PC-9 (cell line): ENCODE data around the gene CDC20B. TPM values are rescaled to one million over a fixed set of nuclear protein-coding genes. Genes with fewer than 3 reads are reported as not detected.
"Not testable (repeated sequence)": the region's sequence is repeated elsewhere in the genome, so short reads cannot be mapped to it uniquely, and the experiment has no call there.

Experiments used
- BruUV-seq: library from RNA; stranded (reverse); fragments of 400-500 nt; replicated peaks from 2 replicates; lab custom pipeline; 2021; lab: Mats Ljungman, UMichigan
- CTCF ChIA-PET: fragments of 300-600 bp; sonication (Branson Sonifier 250); formaldehyde crosslinking; loops from one replicate; lab custom pipeline; 2022; ENCODE audit warnings: antibody characterized with exemption; lab: Charles Lee
- POLR2A ChIA-PET: fragments of 300-600 bp; sonication (Branson Sonifier 250); formaldehyde crosslinking; loops from one replicate; lab custom pipeline; 2022; ENCODE audit warnings: antibody characterized with exemption; ENCODE audit not compliant: unreplicated experiment; lab: Charles Lee
- DNase-seq, 2 experiments: peaks; one replicate each; pipeline versions ENCODE4 v3.0.0 to v3.0.0-alpha.2; 2015 to 2022; ENCODE audit warnings: mixed read lengths in 1 of 2
- H2AFZ ChIP-seq: fragments of 200-600 bp; sonication (generic); 2 replicates; pipeline ENCODE4 v1.8.1; 2017; ENCODE audit warnings: antibody characterized with exemption
- H3F3A ChIP-seq: fragments of 200-600 bp; sonication (generic); 2 replicates; pipeline ENCODE4 v1.8.1; 2017; ENCODE audit warnings: antibody characterized with exemption, mild to moderate bottlenecking, low read depth; ENCODE audit not compliant: insufficient read depth
- H3K27ac ChIP-seq: fragments of 200-600 bp; sonication (generic); 2 replicates; pipeline ENCODE4 v1.6.1; 2016; ENCODE audit warnings: mixed run types
- H3K27me3 ChIP-seq: fragments of 200-600 bp; sonication (generic); 2 replicates; pipeline ENCODE4 v1.6.1; 2016; ENCODE audit warnings: low read depth, mixed run types; ENCODE audit not compliant: insufficient read depth
- H3K36me3 ChIP-seq: fragments of 200-600 bp; sonication (generic); 2 replicates; pipeline ENCODE4 v1.6.1; 2016; ENCODE audit warnings: low read depth, mixed run types
- H3K4me1 ChIP-seq: fragments of 200-600 bp; sonication (generic); replicated peaks from 2 replicates; pipeline ENCODE4 v1.6.1; 2016; ENCODE audit warnings: mixed run types; ENCODE audit not compliant: insufficient read depth
- H3K4me2 ChIP-seq: fragments of 200-600 bp; sonication (generic); 2 replicates; pipeline ENCODE4 v1.6.1; 2017; ENCODE audit warnings: mixed run types
- H3K4me3 ChIP-seq: fragments of 200-600 bp; sonication (generic); 2 replicates; pipeline ENCODE4 v1.6.1; 2016; ENCODE audit warnings: mixed run types
- H3K79me2 ChIP-seq: fragments of 200-600 bp; sonication (generic); 2 replicates; pipeline ENCODE4 v1.6.1; 2017; ENCODE audit warnings: low read depth, mixed run types
- H3K9me2 ChIP-seq: fragments of 200-600 bp; sonication (generic); 2 replicates; pipeline ENCODE4 v1.8.1; 2017; ENCODE audit warnings: mild to moderate bottlenecking; ENCODE audit not compliant: insufficient read depth
- H3K9me3 ChIP-seq: fragments of 200-600 bp; sonication (generic); 2 replicates; pipeline ENCODE4 v1.8.1; 2016; ENCODE audit warnings: low read depth; ENCODE audit not compliant: insufficient read depth
- H4K20me1 ChIP-seq: fragments of 200-600 bp; sonication (generic); 2 replicates; pipeline ENCODE4 v1.8.1; 2017; ENCODE audit not compliant: insufficient read depth
- CTCF ChIP-seq: fragments of 200-600 bp; sonication (generic); conservative IDR thresholded peaks from 2 replicates; pipeline ENCODE4 v1.6.1; 2017; ENCODE audit warnings: mixed run types, antibody characterized with exemption, mild to moderate bottlenecking, moderate library complexity
- EZH2 ChIP-seq: fragments of 200-600 bp; sonication (generic); IDR thresholded peaks from 2 replicates; pipeline ENCODE4 v1.8.0; 2017; ENCODE audit warnings: antibody characterized with exemption, low read depth
- intact Hi-C: fragments of 100-400 bp; cut with micrococcal nuclease; formaldehyde crosslinking; loops from one replicate; pipeline ENCODE4 v1.10.0; 2022; ENCODE audit not compliant: unreplicated experiment
- total RNA-seq: library from RNA; stranded (reverse); gene quantifications from 2 replicates; pipeline ENCODE4 v1.2.3, GENCODE V29; 2021

Gene CDC20B
- total RNA-seq, 1 experiment from 2014 or later = not detected

DNA sequence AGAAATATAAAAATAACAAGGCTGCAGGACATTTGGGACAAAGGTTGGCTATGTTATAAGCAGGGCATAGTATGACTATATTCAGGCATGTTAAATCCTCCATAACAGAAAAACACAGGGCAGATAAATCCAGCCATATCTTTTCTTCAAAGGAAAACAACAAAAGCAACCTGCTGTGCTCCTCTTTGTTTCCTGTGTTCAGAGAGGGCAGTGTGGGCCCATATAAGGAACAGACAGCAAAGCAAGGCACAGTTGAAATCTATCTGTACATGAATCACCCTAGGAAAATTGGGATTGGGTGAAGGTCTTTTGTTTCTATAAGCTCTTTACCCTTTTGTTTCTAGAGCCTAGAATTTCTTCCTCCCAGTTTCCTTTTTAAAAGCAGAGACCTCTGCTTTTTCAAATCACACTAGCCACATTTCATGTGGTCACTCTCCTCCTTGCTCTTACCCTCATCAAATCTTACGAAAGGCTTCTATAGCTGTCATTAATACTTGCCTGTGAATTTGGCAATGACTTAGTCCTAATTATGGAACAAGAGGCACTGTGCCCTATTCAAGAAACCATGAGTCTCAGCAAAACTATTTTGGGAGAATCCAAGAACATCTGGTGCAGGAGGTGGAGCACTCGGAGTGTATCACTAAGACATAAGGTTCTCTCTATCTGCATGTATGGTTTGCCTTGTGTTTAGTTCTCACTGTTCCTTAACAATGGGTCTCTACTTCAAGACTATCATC is 68.8 kb downstream of the CDC20B start:
- H3K27me3 ChIP-seq = peaks cover 15% of the 10 kb centered on the region
- POLR2A ChIA-PET = no interaction called here
- H3F3A ChIP-seq = no peaks in the 10 kb centered on the region
- H3K27ac ChIP-seq = no peak overlapping the region
- H3K9me2 ChIP-seq = no peaks in the 10 kb centered on the region
- no peak overlapping the region for H3K4me2 ChIP-seq
- no peak overlapping the region for H3K4me3 ChIP-seq
- no peaks in the 10 kb centered on the region for H3K79me2 ChIP-seq
- CTCF ChIA-PET = no interaction called here
- no peaks in the 10 kb centered on the region for H3K36me3 ChIP-seq
- H3K4me1 ChIP-seq = no peaks in the 10 kb centered on the region
- DNase-seq = no peak
- no peak for TF ChIP-seq CTCF
- no peak for TF ChIP-seq EZH2
- BruUV-seq = no TSS peak
- no peaks in the 10 kb centered on the region for H4K20me1 ChIP-seq
- H2AFZ ChIP-seq = no peak overlapping the region
- no peaks in the 10 kb centered on the region for H3K9me3 ChIP-seq
- intact Hi-C loops = no loop called here

GRCh38 chr5:55102348-55102747 is 70.6 kb downstream of the CDC20B start, which contains the start of gene GZMA:
GZMA (plus strand) TSS chr5:55102646; CDS start chr5:55102683, 37 bp downstream.
- TF ChIP-seq CTCF (no peak), EZH2 (no peak)
- no peaks in the 10 kb centered on the region for H3K9me2 ChIP-seq
- no peak within 1 kb of the TSS for H3K27ac ChIP-seq
- no peaks in the 10 kb centered on the region for H3F3A ChIP-seq
- POLR2A ChIA-PET = no interaction called here
- CTCF ChIA-PET = no interaction called here
- DNase-seq = no peak
- no peaks in the 10 kb centered on the region for H3K79me2 ChIP-seq
- peaks cover 22% of the 10 kb centered on the region for H3K27me3 ChIP-seq
- H3K36me3 ChIP-seq = no peaks in the 10 kb centered on the region
- no peak within 1 kb of the TSS for H3K4me3 ChIP-seq
- no peaks in the 10 kb centered on the region for H4K20me1 ChIP-seq
- no peak within 1 kb of the TSS for H3K4me2 ChIP-seq
- no peak within 1 kb of the TSS for H2AFZ ChIP-seq
- BruUV-seq = no TSS peak
- no peaks in the 10 kb centered on the region for H3K9me3 ChIP-seq
- H3K4me1 ChIP-seq = no peaks in the 10 kb centered on the region
- intact Hi-C loops = no loop called here

GRCh38 chr5:55101556-55102276 is 71.3 kb downstream of the CDC20B start:
- Histone ChIP-seq H3K4me2 (no peak overlapping the region), H3K27ac (no peak overlapping the region), H3K27me3 (peaks cover 23% of the 10 kb centered on the region), H3K4me3 (no peak overlapping the region), H3F3A (no peaks in the 10 kb centered on the region), H4K20me1 (no peaks in the 10 kb centered on the region), H3K4me1 (no peaks in the 10 kb centered on the region), H3K36me3 (no peaks in the 10 kb centered on the region), H3K9me2 (no peaks in the 10 kb centered on the region), H3K79me2 (no peaks in the 10 kb centered on the region), H2AFZ (no peak overlapping the region), H3K9me3 (no peaks in the 10 kb centered on the region)
- ChIA-PET CTCF (no interaction called here), POLR2A (no interaction called here)
- BruUV-seq = no TSS peak
- TF ChIP-seq CTCF (no peak), EZH2 (no peak)
- intact Hi-C loops = no loop called here
- DNase-seq = no peak

GRCh38 chr5:55101148-55101547 is 71.8 kb downstream of the CDC20B start:
- H3K27ac ChIP-seq, H3K9me3 ChIP-seq, intact Hi-C loops, H3K79me2 ChIP-seq, CTCF ChIA-PET, H3F3A ChIP-seq, BruUV-seq, POLR2A ChIA-PET, H3K36me3 ChIP-seq, H2AFZ ChIP-seq, H3K4me2 ChIP-seq, H3K9me2 ChIP-seq, H4K20me1 ChIP-seq, DNase-seq, H3K4me3 ChIP-seq, H3K4me1 ChIP-seq: not testable (repeated sequence)
- peaks cover 25% of the 10 kb centered on the region for H3K27me3 ChIP-seq
